GM12801 (cell line): ENCODE measurements around the gene EXOG.

ENCODE experiments used
- TF ChIP-seq, protein P1 (sequence below): IDR thresholded peaks from one replicate; pipeline ENCODE4 v1.5.1; 2011; ENCODE audit warnings: control low read depth; ENCODE audit not compliant: insufficient read length; ENCODE audit errors: extremely low read depth

The EXOG gene

GRCh38 chr3:38533285-38533976, 37.3 kb downstream of the EXOG start:
- TF ChIP-seq, protein P1, sequence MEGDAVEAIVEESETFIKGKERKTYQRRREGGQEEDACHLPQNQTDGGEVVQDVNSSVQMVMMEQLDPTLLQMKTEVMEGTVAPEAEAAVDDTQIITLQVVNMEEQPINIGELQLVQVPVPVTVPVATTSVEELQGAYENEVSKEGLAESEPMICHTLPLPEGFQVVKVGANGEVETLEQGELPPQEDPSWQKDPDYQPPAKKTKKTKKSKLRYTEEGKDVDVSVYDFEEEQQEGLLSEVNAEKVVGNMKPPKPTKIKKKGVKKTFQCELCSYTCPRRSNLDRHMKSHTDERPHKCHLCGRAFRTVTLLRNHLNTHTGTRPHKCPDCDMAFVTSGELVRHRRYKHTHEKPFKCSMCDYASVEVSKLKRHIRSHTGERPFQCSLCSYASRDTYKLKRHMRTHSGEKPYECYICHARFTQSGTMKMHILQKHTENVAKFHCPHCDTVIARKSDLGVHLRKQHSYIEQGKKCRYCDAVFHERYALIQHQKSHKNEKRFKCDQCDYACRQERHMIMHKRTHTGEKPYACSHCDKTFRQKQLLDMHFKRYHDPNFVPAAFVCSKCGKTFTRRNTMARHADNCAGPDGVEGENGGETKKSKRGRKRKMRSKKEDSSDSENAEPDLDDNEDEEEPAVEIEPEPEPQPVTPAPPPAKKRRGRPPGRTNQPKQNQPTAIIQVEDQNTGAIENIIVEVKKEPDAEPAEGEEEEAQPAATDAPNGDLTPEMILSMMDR: no peak

- TF ChIP-seq, protein P1: no peak
Observed at GRCh38 chr3:38534180-38534579, 38.0 kb downstream of the EXOG start.

GRCh38 chr3:38534604-38535003, 38.5 kb downstream of the EXOG start:
- TF ChIP-seq, protein P1: no peak

DNA sequence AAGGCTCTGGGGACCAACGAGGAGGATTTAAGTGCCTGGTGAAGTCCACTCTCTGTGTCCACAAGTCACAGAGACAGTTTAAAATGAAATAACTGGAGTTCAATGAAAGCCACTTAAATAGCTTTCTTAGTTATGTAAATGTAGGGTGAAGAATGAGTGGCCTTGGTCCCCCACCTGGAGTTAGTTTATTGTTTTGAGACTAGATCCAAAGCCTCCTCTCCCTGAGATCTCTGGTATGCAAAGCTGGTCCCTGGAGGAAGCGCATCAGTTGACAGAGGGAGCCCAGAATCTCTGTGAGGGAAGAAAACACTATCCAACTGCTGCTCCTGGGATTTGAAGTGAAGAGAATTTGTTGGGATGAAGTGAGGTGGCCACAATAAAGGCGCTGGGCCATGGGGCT, 40.5 kb downstream of the EXOG start:
- TF ChIP-seq, protein P1: no peak

DNA sequence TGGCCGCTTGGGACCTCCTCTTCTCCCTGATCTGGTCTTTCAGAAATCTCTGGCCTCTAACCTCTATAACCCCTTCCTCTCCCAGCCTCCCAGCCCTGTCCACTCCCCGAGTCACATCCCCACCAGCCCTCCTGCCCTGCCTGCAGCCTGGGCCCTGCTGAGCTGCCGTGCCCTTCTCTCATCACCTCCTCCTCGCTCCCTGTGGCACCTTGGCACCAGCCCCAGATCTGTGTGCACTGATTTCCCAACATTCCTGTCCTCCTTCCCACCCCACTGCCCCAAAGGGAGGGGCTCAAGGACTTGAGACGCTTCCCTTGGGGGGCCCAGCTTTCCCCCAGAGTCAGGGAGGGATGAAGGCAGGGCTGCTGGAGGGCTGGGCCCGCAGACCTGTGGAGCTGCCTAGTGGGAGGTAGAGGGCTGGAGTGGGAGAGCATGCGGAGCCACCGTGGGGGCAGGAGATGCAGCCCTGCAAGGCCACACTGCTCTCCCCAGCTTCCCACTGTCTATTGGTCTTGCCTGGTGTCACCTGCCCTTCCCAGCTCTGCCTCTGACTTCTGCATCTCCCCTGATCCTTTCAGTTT, 42.7 kb downstream of the EXOG start:
- TF ChIP-seq, protein P1: no peak

GRCh38 chr3:38541806-38542205, 45.7 kb downstream of the EXOG start:
- TF ChIP-seq, protein P1: no peak

GRCh38 chr3:38542401-38543298, 46.5 kb downstream of the EXOG start:
- TF ChIP-seq, protein P1: no peak
